GM20000 (cell line): Measurements from ENCODE around the gene ART1.

Experiments used
- DNase-seq: peaks from one replicate; pipeline ENCODE4 v3.0.0; 2012; ENCODE audit warnings: low spot score
- CTCF ChIP-seq: IDR thresholded peaks from 2 replicates; pipeline ENCODE4 v1.5.1; 2012; ENCODE audit warnings: mild to moderate bottlenecking, control low read depth; ENCODE audit errors: extremely low read depth, missing control alignments

The ART1 gene

DNA sequence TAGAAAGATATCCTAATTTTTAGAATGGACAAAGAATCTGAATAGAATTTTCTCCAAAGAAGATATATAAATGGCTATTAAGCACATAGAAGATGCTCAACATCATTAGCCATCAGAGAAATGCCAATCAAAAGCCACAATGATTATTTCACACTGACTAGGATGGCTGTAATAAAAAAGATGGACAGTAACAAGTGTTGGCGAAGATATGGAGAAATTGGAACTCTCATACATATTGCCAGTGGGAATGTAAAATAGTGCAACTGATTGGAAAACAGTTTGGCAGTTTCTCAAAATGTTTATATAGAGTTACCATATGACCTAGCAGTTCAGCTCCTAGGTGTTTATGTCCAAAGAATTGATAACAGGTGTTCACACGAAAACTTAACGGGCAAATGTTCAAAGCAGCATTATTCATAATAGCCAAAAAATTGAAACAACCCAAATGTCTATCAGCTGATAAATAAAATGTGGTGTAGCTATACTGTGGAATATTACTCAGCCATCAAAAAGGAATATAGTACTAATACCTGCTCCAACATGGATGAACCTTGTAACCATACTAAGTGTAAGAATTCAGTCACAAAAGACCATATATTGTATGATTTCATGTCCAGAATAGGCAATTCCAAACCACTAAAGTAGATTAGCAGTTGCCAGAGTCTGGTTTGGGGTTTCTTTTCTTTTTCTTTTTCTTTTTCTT lies 32.8 kb upstream of the ART1 start:
- no peak for DNase-seq
- no peak for TF ChIP-seq CTCF

- no peak for TF ChIP-seq CTCF
- no peak for DNase-seq
Measured at GRCh38 chr11:3613998-3614741, 30.8 kb upstream of the ART1 start.

DNA sequence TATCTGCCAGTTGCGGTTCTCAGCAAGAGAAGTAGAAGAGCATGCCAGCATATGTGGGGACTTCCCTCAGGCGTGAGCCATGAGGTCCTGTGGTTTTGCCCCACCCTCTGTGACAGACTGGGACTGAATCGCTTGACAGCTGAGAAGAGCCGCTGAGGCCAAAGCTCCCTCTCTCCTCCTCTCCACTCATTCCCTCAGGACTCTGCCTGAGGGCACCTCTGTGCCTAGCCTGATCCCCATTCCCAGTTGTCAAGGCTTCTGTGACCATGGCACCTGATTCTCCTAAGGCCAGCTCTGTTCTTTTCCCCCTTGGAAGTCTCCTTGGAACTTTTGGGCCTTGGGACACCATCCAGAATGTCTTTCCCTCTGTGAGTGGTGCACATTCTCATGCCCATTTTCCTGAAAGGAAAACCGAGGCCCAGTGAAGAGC lies 30.2 kb upstream of the ART1 start:
- DNase-seq = peak; percentile 53
- no peak for TF ChIP-seq CTCF

DNA sequence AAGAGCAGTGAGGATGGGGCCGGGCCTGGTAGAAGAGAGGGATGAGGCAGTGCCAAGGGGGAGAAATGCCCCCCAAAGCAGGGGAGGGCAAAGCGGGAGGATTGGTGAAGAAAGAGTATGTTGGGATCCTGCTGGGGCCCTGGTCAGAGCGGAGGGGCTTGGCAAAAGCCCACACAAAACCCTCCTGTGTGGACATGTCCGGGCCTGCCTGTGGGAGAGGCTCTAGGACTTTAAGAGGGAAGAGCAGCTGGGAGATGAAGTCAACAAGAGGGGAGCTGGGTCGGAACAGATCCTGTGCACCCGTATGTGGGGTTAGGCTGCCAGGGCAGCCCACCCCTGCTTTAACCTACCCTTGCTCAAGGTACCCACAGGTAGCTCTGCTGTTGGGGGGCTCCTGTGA lies 28.9 kb upstream of the ART1 start:
- no peak for TF ChIP-seq CTCF
- no peak for DNase-seq

GRCh38 chr11:3616721-3617460 lies 28.0 kb upstream of the ART1 start:
- TF ChIP-seq CTCF = no peak
- no peak for DNase-seq

DNA sequence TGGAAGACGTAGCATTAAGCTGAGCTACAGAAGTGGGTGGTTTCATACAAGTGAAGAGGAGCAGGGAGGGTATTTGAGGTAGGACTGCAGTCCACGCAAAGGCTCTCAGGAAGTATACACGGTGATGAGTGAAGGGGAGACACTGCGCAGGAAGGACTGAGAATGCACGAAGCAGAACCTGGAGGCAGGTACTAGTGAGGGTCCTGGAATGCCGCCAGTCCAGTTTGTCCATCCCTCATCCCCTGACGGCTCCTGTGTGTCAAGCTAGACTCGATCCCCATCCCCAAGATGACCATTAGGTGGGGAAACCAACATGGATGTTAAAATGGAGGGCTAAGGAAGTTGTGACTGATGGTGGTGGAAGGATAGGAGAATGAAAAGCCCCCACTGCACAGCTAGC lies 26.9 kb upstream of the ART1 start:
- no peak for TF ChIP-seq CTCF

DNA sequence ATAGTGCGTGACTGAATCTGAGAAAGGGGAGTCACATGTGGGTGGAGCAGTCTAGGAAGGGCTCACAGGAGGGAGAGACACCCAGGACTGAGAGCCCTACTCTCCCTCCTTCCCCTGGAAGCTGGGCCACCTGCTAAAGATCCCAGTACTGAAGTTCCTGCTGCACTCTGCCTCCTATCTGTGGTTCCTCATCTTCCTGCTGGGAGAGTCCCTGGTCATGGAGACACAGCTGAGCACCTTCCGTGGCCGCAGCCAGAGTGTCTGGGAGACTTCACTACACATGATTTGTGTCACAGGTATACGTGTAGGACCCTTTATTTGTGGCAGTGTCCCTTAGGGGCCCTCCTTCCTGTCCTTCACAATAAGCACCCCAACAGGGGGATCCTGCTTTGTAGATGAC lies 22.4 kb upstream of the ART1 start:
- TF ChIP-seq CTCF = no peak
- DNase-seq = no peak

More for the DNA sequence above, 26.9 kb upstream of the ART1 start:
- DNase-seq = no peak
